Naive thymus-derived CD4-positive, alpha-beta T cell (primary cell): ENCODE measurements around the gene TMEM45A. TPM values are rescaled to one million over a fixed set of nuclear protein-coding genes. Genes with fewer than 3 reads are reported as not detected.

Experiments
- ATAC-seq: fragments of 150-1000 bp; cut with Tn5 transposase; 2 replicates; pipeline ENCODE4 v1.10.0; 2021; ENCODE audit warnings: mild to moderate bottlenecking, moderate library complexity
- CTCF ChIA-PET: fragments of 350-600 bp; sonication (Branson Sonifier 250); formaldehyde crosslinking; loops from one replicate; lab custom pipeline; 2021; ENCODE audit warnings: antibody characterized with exemption; lab: Charles Lee
- POLR2A ChIA-PET: fragments of 350-600 bp; sonication (Branson Sonifier 250); formaldehyde crosslinking; loops from one replicate; lab custom pipeline; 2021; ENCODE audit warnings: antibody characterized with exemption, inconsistent platforms; lab: Charles Lee
- DNase-seq, 9 donors: peaks; one replicate each; pipeline versions ENCODE4 v3.0.0 to v3.0.0-alpha.2; 2020 to 2022; ENCODE audit warnings: mixed read lengths in 1 of 9
- H3K27ac ChIP-seq: one replicate; pipeline ENCODE4 v1.7.0; 2013; ENCODE audit warnings: mild to moderate bottlenecking, low read depth, low read length, moderate library complexity
- H3K27me3 ChIP-seq, 2 donors: one replicate each; pipeline ENCODE4 v1.7.0; 2013; ENCODE audit warnings: low read length in 2 of 2, mild to moderate bottlenecking in 2 of 2, moderate library complexity in 2 of 2; ENCODE audit not compliant: control insufficient read depth in 2 of 2, insufficient read depth in 2 of 2
- H3K36me3 ChIP-seq, 3 experiments: 1 replicate in 2 of 3; 2 replicates in 1 of 3; pipeline ENCODE4 v1.7.0; 2013; ENCODE audit warnings: low read length in 3 of 3, mild to moderate bottlenecking in 3 of 3, moderate library complexity in 1 of 3; ENCODE audit not compliant: insufficient read depth in 3 of 3, control insufficient read depth in 2 of 3
- H3K4me1 ChIP-seq, 2 donors: one replicate each; pipeline ENCODE4 v1.7.0; 2013; ENCODE audit warnings: low read length in 2 of 2, mild to moderate bottlenecking in 2 of 2, moderate library complexity in 1 of 2; ENCODE audit not compliant: control insufficient read depth in 2 of 2, insufficient read depth in 2 of 2
- H3K4me3 ChIP-seq: 2 replicates; pipeline ENCODE4 v1.7.0; 2013; ENCODE audit warnings: mild to moderate bottlenecking, low read length
- H3K9me3 ChIP-seq, 3 experiments: 1 replicate in 2 of 3; 2 replicates in 1 of 3; pipeline ENCODE4 v1.7.0; 2013; ENCODE audit warnings: low read length in 3 of 3; ENCODE audit not compliant: control insufficient read depth in 2 of 3
- H3K27ac Mint-ChIP-seq, 9 donors: one replicate each; pipeline ENCODE4 v1.8.0; 2020 to 2022; ENCODE audit warnings: mixed read lengths in 9 of 9, mild to moderate bottlenecking in 8 of 9, moderate library complexity in 5 of 9, inconsistent platforms in 2 of 9
- H3K27me3 Mint-ChIP-seq, 5 donors: one replicate each; pipeline ENCODE4 v1.8.0; 2021 to 2022; ENCODE audit warnings: mixed read lengths in 5 of 5, mild to moderate bottlenecking in 1 of 5
- H3K36me3 Mint-ChIP-seq, 5 donors: one replicate each; pipeline ENCODE4 v1.8.0; 2020 to 2022; ENCODE audit warnings: mixed read lengths in 5 of 5, mild to moderate bottlenecking in 3 of 5, inconsistent platforms in 1 of 5
- H3K4me1 Mint-ChIP-seq, 7 donors: one replicate each; pipeline ENCODE4 v1.8.0; 2020 to 2022; ENCODE audit warnings: mixed read lengths in 7 of 7, mild to moderate bottlenecking in 3 of 7, inconsistent platforms in 1 of 7
- H3K4me3 Mint-ChIP-seq, 10 donors: one replicate each; pipeline ENCODE4 v1.8.0; 2020 to 2022; ENCODE audit warnings: mild to moderate bottlenecking in 10 of 10, mixed read lengths in 10 of 10, moderate library complexity in 6 of 10, inconsistent platforms in 2 of 10
- H3K9me3 Mint-ChIP-seq, 11 donors: one replicate each; pipeline ENCODE4 v1.8.0; 2020 to 2022; ENCODE audit warnings: mixed read lengths in 11 of 11, mild to moderate bottlenecking in 4 of 11, inconsistent platforms in 1 of 11, moderate library complexity in 1 of 11
- intact Hi-C, 2 donors: fragments of 100-400 bp; cut with micrococcal nuclease; formaldehyde crosslinking; loops; one replicate each; pipeline ENCODE4 v1.15.1; 2023
- polyA plus RNA-seq, 2 donors: library from polyadenylated mRNA; unstranded; fragments of 300-500 nt; fragmentation: Illumina TruSeq; gene quantifications; one replicate each; pipeline ENCODE4 v1.2.3, GENCODE V29; 2021
- total RNA-seq, 6 experiments: library from RNA in 5 of 6; stranded (reverse) in 5 of 6; gene quantifications; 1 replicate in 5 of 6; 2 replicates in 1 of 6; pipeline ENCODE4 v1.2.3 and lab custom pipeline; 2021 to 2026

Gene TMEM45A
- total and polyA plus RNA-seq, 7 experiments from 2014 or later: 0.11 to 0.44 (median 0.21) TPM; not detected in 2

GRCh38 chr3:100600181-100601042, 108.0 kb downstream of the TMEM45A start:
- H3K4me3 Mint-ChIP-seq: peak overlapping the region in 4 of 10 donors; percentile 11 to 73 (median 43)
- H3K27ac ChIP-seq: no peak overlapping the region
- intact Hi-C loops: no loop called here
- ChIA-PET CTCF (interaction anchor here (2.2 kb wide), 1 partner anchor 9 kb away, joined by 10 read pairs; no protein-coding TSS in a partner anchor), POLR2A (no interaction called here)
- peaks cover 0 to 18% (median 9%) of the 10 kb centered on the region in 11 donors for H3K9me3 Mint-ChIP-seq
- ATAC-seq: no peak
- H3K27me3 ChIP-seq: no peaks in the 10 kb centered on the region
- H3K27ac Mint-ChIP-seq: peak overlapping the region in 3 of 9 donors; percentile 30 to 70 (median 32)
- peaks cover 19 to 41% (median 33%) of the 10 kb centered on the region in 7 donors for H3K4me1 Mint-ChIP-seq
- H3K4me3 ChIP-seq: no peak overlapping the region
- peaks cover 0 to 10% (median 4%) of the 10 kb centered on the region in 5 donors for H3K36me3 Mint-ChIP-seq
- no peaks in the 10 kb centered on the region for H3K9me3 ChIP-seq
- H3K36me3 ChIP-seq: no peaks in the 10 kb centered on the region
- H3K27me3 Mint-ChIP-seq: peaks cover 0 to 29% (median 0%) of the 10 kb centered on the region in 5 donors
- DNase-seq: peak in 1 of 9 donors; percentile 30
- peaks cover 0 to 17% of the 10 kb centered on the region in 2 donors for H3K4me1 ChIP-seq

DNA sequence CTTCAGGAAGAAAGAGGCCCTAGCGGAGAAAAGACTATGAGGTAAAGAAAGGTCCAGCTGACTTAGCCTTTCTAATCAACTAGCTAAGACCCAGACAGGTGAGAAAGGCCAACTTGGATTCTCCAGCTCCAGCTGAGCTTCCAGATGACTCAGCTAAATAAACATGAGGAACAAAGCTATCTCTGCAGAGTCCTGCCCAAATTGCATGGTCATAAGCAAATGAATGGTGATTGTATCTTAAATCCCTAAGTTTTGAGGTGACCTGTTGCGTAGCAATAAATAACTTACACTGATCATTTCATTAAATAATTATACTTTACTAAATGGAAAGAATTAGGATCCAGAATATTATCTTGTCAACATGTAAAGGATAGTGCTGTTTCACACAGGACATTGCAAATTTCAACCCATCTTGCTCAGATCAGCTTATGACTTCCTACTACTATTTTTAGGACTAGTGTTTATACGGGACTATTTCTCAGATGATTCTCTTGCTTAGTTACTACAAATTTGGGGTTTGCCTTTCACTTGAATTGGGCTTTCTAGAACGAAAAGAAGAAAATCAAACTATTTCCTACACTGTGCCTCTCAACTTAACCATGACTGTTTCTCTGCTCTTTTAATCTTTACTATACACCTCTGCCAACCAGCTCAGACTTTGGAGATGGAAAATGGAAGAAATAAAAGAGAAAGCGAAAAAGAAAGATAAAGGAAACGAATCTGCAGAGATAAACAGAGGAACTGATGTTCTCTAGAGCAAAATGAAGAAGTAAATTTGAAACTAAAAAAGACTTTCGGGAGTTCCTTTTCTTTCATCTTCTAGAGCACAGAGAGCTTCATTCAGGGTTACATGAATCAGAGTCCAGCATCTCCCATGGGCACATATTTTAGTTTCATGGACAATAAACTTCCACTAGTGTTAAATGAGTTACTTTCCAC, 110.4 kb downstream of the TMEM45A start:
- peaks cover 19 to 41% (median 33%) of the 10 kb centered on the region in 7 donors for H3K4me1 Mint-ChIP-seq
- H3K36me3 Mint-ChIP-seq: peaks cover 0 to 10% (median 4%) of the 10 kb centered on the region in 5 donors
- Histone ChIP-seq H3K27ac (no peak overlapping the region), H3K27me3 (no peaks in the 10 kb centered on the region), H3K4me1 (peaks cover 0 to 17% of the 10 kb centered on the region in 2 donors), H3K36me3 (no peaks in the 10 kb centered on the region), H3K4me3 (peak overlapping the region; percentile 28), H3K9me3 (no peaks in the 10 kb centered on the region)
- intact Hi-C loops: loop anchor here in 1 of 2 donors (1.0 kb wide), 1 partner anchor 108 kb away; no protein-coding TSS in a partner anchor
- H3K4me3 Mint-ChIP-seq: peak overlapping the region; percentile 47 to 77 (median 66)
- CTCF ChIA-PET: interaction anchor here (0.6 to 1.2 kb wide), 3 partner anchors 11 to 794 kb away, joined by 3 to 10 read pairs (median 3); no protein-coding TSS in a partner anchor
- peak in 2 of 9 donors; percentile 1 to 7 for DNase-seq
- peak overlapping the region in 8 of 9 donors; percentile 0 to 89 (median 46) for H3K27ac Mint-ChIP-seq
- peaks cover 0 to 13% (median 0%) of the 10 kb centered on the region in 5 donors for H3K27me3 Mint-ChIP-seq
- POLR2A ChIA-PET: interaction anchor here (0.7 kb wide), 1 partner anchor 291 kb away, joined by 3 read pairs; no protein-coding TSS in a partner anchor
- ATAC-seq: peak; percentile 26
- H3K9me3 Mint-ChIP-seq: peaks cover 0 to 18% (median 9%) of the 10 kb centered on the region in 11 donors

DNA sequence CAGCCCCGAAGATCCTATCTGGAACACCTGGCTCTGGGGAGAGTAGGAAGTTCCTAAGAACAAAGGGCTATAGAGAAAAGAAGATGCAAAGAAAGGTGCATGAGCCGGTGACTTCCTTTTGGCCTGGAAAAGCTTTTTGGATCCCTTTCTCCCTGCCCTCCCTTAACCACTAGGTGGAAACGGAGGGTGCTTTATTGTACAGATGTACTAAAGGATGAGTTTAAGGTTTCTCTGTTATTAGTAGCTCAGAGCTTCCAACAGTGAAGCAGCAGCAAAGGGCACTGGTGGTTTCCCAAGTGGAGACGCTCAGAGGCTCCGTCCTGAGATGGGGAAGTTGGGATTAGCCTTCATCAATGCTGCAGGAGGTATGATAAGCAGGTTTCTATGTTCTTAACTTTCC, 111.0 kb downstream of the TMEM45A start:
- Histone ChIP-seq H3K4me3 (peak overlapping the region; percentile 28), H3K4me1 (peaks cover 0 to 17% of the 10 kb centered on the region in 2 donors), H3K27ac (no peak overlapping the region), H3K9me3 (no peaks in the 10 kb centered on the region), H3K36me3 (no peaks in the 10 kb centered on the region), H3K27me3 (no peaks in the 10 kb centered on the region)
- peak overlapping the region; percentile 47 to 77 (median 66) for H3K4me3 Mint-ChIP-seq
- H3K4me1 Mint-ChIP-seq: peaks cover 19 to 41% (median 32%) of the 10 kb centered on the region in 7 donors
- POLR2A ChIA-PET: no interaction called here
- peak in 1 of 9 donors; percentile 2 for DNase-seq
- ATAC-seq: peak; percentile 40
- H3K36me3 Mint-ChIP-seq: peaks cover 0 to 10% (median 4%) of the 10 kb centered on the region in 5 donors
- peaks cover 0 to 9% (median 0%) of the 10 kb centered on the region in 5 donors for H3K27me3 Mint-ChIP-seq
- H3K27ac Mint-ChIP-seq: peak overlapping the region in 7 of 9 donors; percentile 0 to 89 (median 39)
- H3K9me3 Mint-ChIP-seq: peaks cover 0 to 18% (median 9%) of the 10 kb centered on the region in 11 donors
- intact Hi-C loops: loop anchor here in 1 of 2 donors (1.0 kb wide), 1 partner anchor 107 kb away; no protein-coding TSS in a partner anchor
- CTCF ChIA-PET: no interaction called here

- Mint-ChIP-seq H3K36me3 (peaks cover 0 to 4% (median 0%) of the 10 kb centered on the region in 5 donors), H3K4me3 (no peak overlapping the region), H3K9me3 (peaks cover 0 to 7% (median 0%) of the 10 kb centered on the region in 11 donors), H3K27me3 (peaks cover 1 to 13% (median 9%) of the 10 kb centered on the region in 5 donors), H3K27ac (no peak overlapping the region), H3K4me1 (peaks cover 13 to 44% (median 34%) of the 10 kb centered on the region in 7 donors)
- ATAC-seq: no peak
- ChIA-PET CTCF (no interaction called here), POLR2A (no interaction called here)
- Histone ChIP-seq H3K36me3 (no peaks in the 10 kb centered on the region), H3K4me3 (no peak overlapping the region), H3K9me3 (no peaks in the 10 kb centered on the region), H3K27me3 (no peaks in the 10 kb centered on the region), H3K4me1 (peaks cover 0 to 15% of the 10 kb centered on the region in 2 donors), H3K27ac (no peak overlapping the region)
- DNase-seq: no peak
- intact Hi-C loops: no loop called here
Observed at GRCh38 chr3:100605358-100605757, 112.9 kb downstream of the TMEM45A start.

DNA sequence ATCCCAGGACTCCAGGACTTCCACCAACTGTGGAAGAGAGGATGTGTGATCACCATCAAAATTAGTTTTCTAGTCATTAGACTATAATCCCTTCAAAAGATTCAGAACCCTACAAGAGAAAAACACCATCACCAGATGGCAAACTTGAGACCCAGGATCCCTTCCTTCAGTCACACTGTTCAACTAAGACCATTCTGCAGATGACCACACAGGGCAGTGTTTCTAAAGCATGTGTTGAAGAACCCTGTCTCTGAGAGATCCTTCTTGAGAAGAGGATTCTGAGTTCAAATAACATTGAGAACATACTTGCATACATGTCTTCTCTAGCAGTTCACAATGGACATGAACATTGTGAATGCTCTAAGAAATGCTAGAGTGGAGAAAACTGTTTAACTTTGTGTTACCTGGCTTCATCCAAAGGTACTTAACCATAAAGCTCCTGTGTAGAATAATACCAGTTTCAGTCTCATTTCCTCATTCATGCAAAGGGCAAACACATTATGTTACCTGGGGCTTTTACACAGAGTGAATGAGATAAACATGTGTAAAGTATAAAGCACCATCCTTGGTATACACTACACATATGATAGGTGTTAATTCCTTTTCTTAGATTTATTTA, 114.6 kb downstream of the TMEM45A start:
- Mint-ChIP-seq H3K27ac (no peak overlapping the region), H3K36me3 (peaks cover 0 to 4% (median 0%) of the 10 kb centered on the region in 5 donors), H3K4me3 (no peak overlapping the region), H3K9me3 (peaks cover 0 to 4% (median 0%) of the 10 kb centered on the region in 11 donors), H3K4me1 (peaks cover 13 to 29% (median 22%) of the 10 kb centered on the region in 7 donors), H3K27me3 (peaks cover 7 to 17% (median 16%) of the 10 kb centered on the region in 5 donors)
- H3K9me3 ChIP-seq: no peaks in the 10 kb centered on the region
- H3K27me3 ChIP-seq: no peaks in the 10 kb centered on the region
- no peak overlapping the region for H3K27ac ChIP-seq
- peaks cover 0 to 9% of the 10 kb centered on the region in 2 donors for H3K4me1 ChIP-seq
- ChIA-PET POLR2A (no interaction called here), CTCF (no interaction called here)
- H3K4me3 ChIP-seq: no peak overlapping the region
- ATAC-seq (no peak), DNase-seq (no peak)
- H3K36me3 ChIP-seq: no peaks in the 10 kb centered on the region
- intact Hi-C loops: no loop called here
